Thoracic aorta (tissue), 2 donors: ENCODE data around the gene MRPS31. TPM values are rescaled to one million over a fixed set of nuclear protein-coding genes. Genes with fewer than 3 reads are reported as not detected.

ENCODE experiments used
- ATAC-seq: fragments of 150-250 bp; one replicate; pipeline ENCODE4 v1.8.0; 2017; ENCODE audit warnings: low read depth; ENCODE audit not compliant: insufficient number of reproducible peaks, low FRiP score
- DNase-seq: peaks from one replicate; pipeline ENCODE4 v3.0.0-alpha.2; 2020; ENCODE audit warnings: low spot score
- H3K27ac ChIP-seq, 2 donors: fragments of 200-600 bp; sonication (generic); 1 replicate in 1 of 2; 2 replicates in 1 of 2; pipeline ENCODE4 v1.5.1; 2016; ENCODE audit warnings: mild to moderate bottlenecking in 2 of 2, moderate library complexity in 2 of 2
- H3K27me3 ChIP-seq: fragments of 200-600 bp; sonication (generic); replicated peaks from 2 replicates; pipeline ENCODE4 v1.6.0; 2016; ENCODE audit warnings: mild to moderate bottlenecking; ENCODE audit not compliant: insufficient read depth
- H3K36me3 ChIP-seq: fragments of 200-600 bp; sonication (generic); one replicate; pipeline ENCODE4 v1.5.1; 2016
- H3K4me1 ChIP-seq, 2 donors: fragments of 200-600 bp; sonication (generic); 1 replicate in 1 of 2; 2 replicates in 1 of 2; pipeline versions ENCODE4 v1.5.1 to v1.6.0; 2016; ENCODE audit warnings: low read depth in 2 of 2, mild to moderate bottlenecking in 1 of 2; ENCODE audit not compliant: control insufficient read depth in 1 of 2
- H3K4me3 ChIP-seq: fragments of 200-600 bp; sonication (generic); 2 replicates; pipeline ENCODE4 v1.5.1; 2016; ENCODE audit warnings: mild to moderate bottlenecking
- H3K9me3 ChIP-seq: fragments of 200-600 bp; sonication (generic); 2 replicates; pipeline ENCODE4 v1.5.1; 2016
- CTCF ChIP-seq: fragments of 200-600 bp; sonication (generic); IDR thresholded peaks from one replicate; pipeline ENCODE4 v1.5.1; 2019; ENCODE audit warnings: antibody characterized with exemption
- total RNA-seq, 2 donors: library from RNA; depleted of rRNA; stranded (reverse); fragments of >200 nt; gene quantifications; one replicate each; pipeline versions ENCODE4 v1.1.0 to v1.2.3, GENCODE V29; 2016

MRPS31 gene
- total RNA-seq, 2 donors from 2014 or later = 11.4 to 13.7 TPM

DNA sequence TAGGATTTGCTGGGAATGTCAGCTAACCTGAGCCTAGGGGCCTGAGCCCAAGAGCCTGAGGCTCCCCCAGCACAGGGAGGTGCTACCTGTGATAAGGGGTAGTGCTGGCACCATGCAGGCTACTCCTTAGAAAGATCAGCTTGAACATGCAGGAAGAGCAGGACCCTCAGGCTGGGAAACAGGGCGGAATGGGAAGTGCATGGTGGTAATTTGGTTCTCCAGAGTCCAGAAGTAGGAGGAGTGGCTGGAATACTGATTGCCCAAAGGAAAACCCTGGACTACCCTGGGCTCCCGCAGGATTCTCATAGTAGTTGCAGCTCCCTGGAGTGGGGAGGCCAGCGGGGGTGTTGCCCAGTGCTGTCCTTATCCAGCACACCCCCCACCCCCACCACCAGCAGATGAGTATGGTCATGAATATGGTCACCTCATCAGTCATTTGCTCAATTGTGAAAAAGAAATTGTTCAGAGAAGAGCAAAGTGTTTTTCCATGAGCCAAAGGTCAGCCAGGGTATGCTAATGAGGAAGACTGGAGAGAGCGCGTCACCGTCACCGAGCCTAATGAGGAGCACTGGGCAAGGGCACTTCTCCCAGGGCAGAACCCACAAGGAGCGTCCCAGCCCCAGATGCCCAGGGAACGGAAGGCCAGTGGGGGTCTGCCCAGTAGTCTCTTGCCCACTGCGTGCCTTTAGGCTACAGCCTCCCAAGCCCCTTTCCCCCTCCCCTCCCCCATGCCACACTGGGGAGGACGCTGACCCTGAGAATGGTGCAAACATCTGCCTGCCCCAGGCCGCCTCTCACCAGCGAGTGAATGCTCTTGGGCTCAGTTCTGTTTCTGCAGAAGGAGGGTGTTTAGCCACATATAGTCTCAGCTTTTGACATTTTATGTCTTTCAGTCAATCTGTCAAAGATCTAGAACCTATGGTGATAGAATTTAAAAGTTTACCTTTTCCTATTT is 23.7 kb upstream of the MRPS31 start:
- H3K36me3 ChIP-seq = peaks cover 8% of the 10 kb centered on the region
- no peaks in the 10 kb centered on the region for H3K27me3 ChIP-seq
- no peak overlapping the region for H3K4me3 ChIP-seq
- no peak for TF ChIP-seq CTCF
- no peaks in the 10 kb centered on the region for H3K9me3 ChIP-seq
- DNase-seq (no peak), ATAC-seq (no peak)
- peaks cover 0 to 7% of the 10 kb centered on the region in 2 donors for H3K4me1 ChIP-seq
- H3K27ac ChIP-seq = no peak overlapping the region

DNA sequence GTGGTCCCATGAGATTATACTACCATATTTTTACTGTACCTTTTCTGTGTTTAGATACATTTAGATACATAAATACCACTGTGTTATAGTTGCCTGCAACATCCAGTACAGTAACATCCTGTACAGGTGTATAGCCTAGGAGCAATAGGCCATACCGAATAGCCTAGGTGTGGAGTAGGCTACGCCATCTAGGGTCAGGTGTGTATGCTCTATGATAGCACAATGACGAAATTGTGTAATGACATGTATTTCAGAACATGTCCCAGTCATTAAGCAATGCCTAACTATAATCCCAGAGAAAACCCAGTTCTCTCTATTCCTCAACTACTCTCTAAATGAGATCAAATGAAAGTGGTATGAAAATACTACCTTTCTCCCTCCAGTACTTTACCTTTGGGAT is 22.3 kb upstream of the MRPS31 start:
- Histone ChIP-seq H3K4me3 (no peak overlapping the region), H3K27me3 (no peaks in the 10 kb centered on the region)

DNA sequence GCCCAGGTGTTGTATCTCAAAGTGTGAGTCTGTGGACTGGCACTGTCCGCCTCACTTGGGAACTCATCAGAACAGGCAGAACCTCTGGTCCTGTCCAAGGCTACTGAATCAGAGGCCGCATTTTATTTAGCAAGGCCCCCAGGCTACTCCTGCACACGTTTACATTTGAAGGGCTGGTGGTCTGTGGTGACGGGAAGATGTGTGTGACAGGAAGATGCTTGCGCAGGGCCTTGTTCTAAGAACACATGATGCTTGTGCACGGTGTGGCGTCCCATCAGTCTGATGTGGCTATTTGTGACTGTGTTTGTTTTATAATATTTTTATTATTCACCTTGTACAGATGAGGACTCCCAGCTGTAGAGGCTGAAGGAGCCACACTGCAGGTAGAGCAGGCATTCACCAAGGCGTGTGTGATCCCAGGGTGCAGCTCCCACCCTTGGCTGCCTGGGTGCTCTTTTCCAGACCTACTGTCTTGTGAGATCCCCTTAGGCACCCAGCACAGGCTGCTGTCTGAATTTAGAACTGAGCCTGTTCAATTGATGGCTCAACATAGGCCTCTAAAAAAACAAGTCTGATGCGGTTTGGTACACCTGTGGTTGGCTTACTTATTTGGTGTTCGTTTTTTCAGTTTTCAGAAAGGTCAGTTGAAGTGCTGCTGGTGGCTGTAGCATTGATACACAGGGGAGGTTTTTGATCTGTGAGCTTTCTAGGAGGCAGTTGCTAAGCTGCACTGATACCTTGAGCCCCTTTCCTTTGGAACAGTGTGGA is 21.5 kb upstream of the MRPS31 start:
- no peaks in the 10 kb centered on the region for H3K9me3 ChIP-seq
- peaks cover 4 to 11% of the 10 kb centered on the region in 2 donors for H3K4me1 ChIP-seq
- H3K27me3 ChIP-seq = no peaks in the 10 kb centered on the region
- H3K4me3 ChIP-seq = no peak overlapping the region
- no peak for ATAC-seq
- TF ChIP-seq CTCF = no peak
- no peak overlapping the region for H3K27ac ChIP-seq
- peaks cover 3% of the 10 kb centered on the region for H3K36me3 ChIP-seq
- DNase-seq = no peak

More for the DNA sequence above, 22.3 kb upstream of the MRPS31 start:
- DNase-seq (no peak), ATAC-seq (no peak)
- Histone ChIP-seq H3K27ac (no peak overlapping the region), H3K36me3 (peaks cover 3% of the 10 kb centered on the region), H3K9me3 (no peaks in the 10 kb centered on the region), H3K4me1 (peaks cover 4 to 11% of the 10 kb centered on the region in 2 donors)
- TF ChIP-seq CTCF = no peak

GRCh38 chr13:40790154-40790616 is 19.2 kb upstream of the MRPS31 start:
- no peaks in the 10 kb centered on the region for H3K9me3 ChIP-seq
- ATAC-seq (peak; percentile 4), DNase-seq (no peak)
- no peak for TF ChIP-seq CTCF
- H3K4me3 ChIP-seq = peak overlapping the region; percentile 89
- no peaks in the 10 kb centered on the region for H3K27me3 ChIP-seq
- H3K4me1 ChIP-seq = peaks cover 4 to 11% of the 10 kb centered on the region in 2 donors
- no peaks in the 10 kb centered on the region for H3K36me3 ChIP-seq
- H3K27ac ChIP-seq = peak overlapping the region; percentile 70 to 89
